ENCODE results near the gene SFXN5. TPM values are rescaled to one million over a fixed set of nuclear protein-coding genes. Genes with fewer than 3 reads are reported as not detected.

SFXN5 gene
- total and polyA plus RNA-seq, 2 of the 8 experiments (the other 6 are each of a cell fraction or from before 2014, with no cell fraction given): 29.3 to 33.1 TPM

- TF ChIP-seq POLR2AphosphoS5 (IDR thresholded peaks at IDR 0.05; ENCODE audit: low read depth, low read length) (no peak), JUN (IDR thresholded peaks at IDR 0.05; ENCODE audit: low read depth, low read length) (no peak), KDM4A (IDR thresholded peaks at IDR 0.05; ENCODE audit: low read depth, low read length, severe bottlenecking) (no peak), SIN3A (conservative IDR thresholded peaks at IDR 0.05 in 1 of 2, IDR thresholded peaks at IDR 0.05 in 1 of 2; ENCODE audit: low read depth in 1 of 2, low read length in 2 of 2) (peak; percentile 26 to 41; a peak in 1 of 4 replicates), USF2 (IDR thresholded peaks at IDR 0.05; ENCODE audit: low read length) (no peak), RAD21 (IDR thresholded peaks at IDR 0.05 in 1 of 2, conservative IDR thresholded peaks at IDR 0.05 in 1 of 2; ENCODE audit: low read depth in 2 of 2, low read length in 2 of 2) (no peak), SP4 (IDR thresholded peaks at IDR 0.05; ENCODE audit: low read length) (no peak), POU5F1 (IDR thresholded peaks at IDR 0.05; ENCODE audit: low read depth, low read length) (no peak), SAP30 (IDR thresholded peaks at IDR 0.05; ENCODE audit: insufficient read depth, insufficient replicate concordance, low read length) (no peak), RFX5 (IDR thresholded peaks at IDR 0.05; ENCODE audit: borderline replicate concordance, low read depth, low read length) (no peak), ATF3 (IDR thresholded peaks at IDR 0.05; ENCODE audit: insufficient read depth, low read depth, low read length) (no peak), HDAC2 (IDR thresholded peaks at IDR 0.05; ENCODE audit: borderline replicate concordance in 1 of 2, low read depth in 2 of 2, low read length in 2 of 2) (peak in 1 of 2 experiments; percentile 68; a peak in 1 of 4 replicates), NANOG (IDR thresholded peaks at IDR 0.05; ENCODE audit: insufficient read depth, low read depth, low read length, poor library complexity, severe bottlenecking) (no peak), TAF7 (optimal IDR thresholded peaks at IDR 0.05; ENCODE audit: borderline replicate concordance, low read depth, low read length) (peak; percentile 10), KDM1A (IDR thresholded peaks at IDR 0.05; ENCODE audit: borderline replicate concordance, low read length) (0 out of 2 replicates have a peak, but pooled peaks have one; percentile 5), MAFK (IDR thresholded peaks at IDR 0.05; ENCODE audit: low read depth, low read length) (no peak), RNF2 (IDR thresholded peaks at IDR 0.05; ENCODE audit: borderline replicate concordance, low read depth, low read length, missing control alignments, poor library complexity, severe bottlenecking) (peak; percentile 26), BRCA1 (IDR thresholded peaks at IDR 0.05; ENCODE audit: low read depth, low read length) (no peak), NRF1 (IDR thresholded peaks at IDR 0.05; ENCODE audit: low read depth, low read length) (no peak)
Observed at GRCh38 chr2:72915907-72916742, 155.4 kb downstream of the SFXN5 start (continued).
